Dendritic cell treated with granulocyte-macrophage colony-stimulating factor and Interleukin-4, amounts not matched to agents 40 ng/mL and 50 ng/mL, for 4 days (primary cell): Measurements from ENCODE around the gene ARL15.
A peak's percentile ranks its signal among the peaks of the same experiment; 100 is the strongest.

Experiments
- H3K27ac Mint-ChIP-seq: one replicate; pipeline ENCODE4 v1.8.0; 2022; ENCODE audit warnings: mild to moderate bottlenecking, mixed read lengths
- H3K27me3 Mint-ChIP-seq: one replicate; pipeline ENCODE4 v1.8.0; 2022; ENCODE audit warnings: mild to moderate bottlenecking, mixed read lengths
- H3K36me3 Mint-ChIP-seq: one replicate; pipeline ENCODE4 v1.8.0; 2022; ENCODE audit warnings: low read depth, mixed read lengths
- H3K4me1 Mint-ChIP-seq: one replicate; pipeline ENCODE4 v1.8.0; 2022; ENCODE audit warnings: low read depth, mixed read lengths
- H3K4me3 Mint-ChIP-seq: one replicate; pipeline ENCODE4 v1.8.0; 2022; ENCODE audit warnings: mild to moderate bottlenecking, moderate library complexity, mixed read lengths
- H3K9me3 Mint-ChIP-seq: one replicate; pipeline ENCODE4 v1.8.0; 2022; ENCODE audit warnings: mixed read lengths
- intact Hi-C: fragments of 100-400 bp; cut with micrococcal nuclease; formaldehyde crosslinking; loops from one replicate; pipeline ENCODE4 v1.15.0; 2022

The ARL15 gene

GRCh38 chr5:54325610-54326311 lies 15.4 kb upstream of the ARL15 start:
- no peaks in the 10 kb centered on the region for H3K4me1 Mint-ChIP-seq
- H3K27ac Mint-ChIP-seq = no peak overlapping the region
- intact Hi-C loops = no loop called here
- no peaks in the 10 kb centered on the region for H3K9me3 Mint-ChIP-seq
- H3K27me3 Mint-ChIP-seq = peaks cover 6% of the 10 kb centered on the region
- no peak overlapping the region for H3K4me3 Mint-ChIP-seq
- H3K36me3 Mint-ChIP-seq = no peaks in the 10 kb centered on the region

- Mint-ChIP-seq H3K27me3 (peaks cover 9% of the 10 kb centered on the region), H3K9me3 (no peaks in the 10 kb centered on the region), H3K27ac (no peak overlapping the region), H3K4me1 (no peaks in the 10 kb centered on the region), H3K36me3 (no peaks in the 10 kb centered on the region), H3K4me3 (no peak overlapping the region)
- intact Hi-C loops = no loop called here
These were observed 14.9 kb upstream of the ARL15 start for GRCh38 chr5:54325272-54325609.

DNA sequence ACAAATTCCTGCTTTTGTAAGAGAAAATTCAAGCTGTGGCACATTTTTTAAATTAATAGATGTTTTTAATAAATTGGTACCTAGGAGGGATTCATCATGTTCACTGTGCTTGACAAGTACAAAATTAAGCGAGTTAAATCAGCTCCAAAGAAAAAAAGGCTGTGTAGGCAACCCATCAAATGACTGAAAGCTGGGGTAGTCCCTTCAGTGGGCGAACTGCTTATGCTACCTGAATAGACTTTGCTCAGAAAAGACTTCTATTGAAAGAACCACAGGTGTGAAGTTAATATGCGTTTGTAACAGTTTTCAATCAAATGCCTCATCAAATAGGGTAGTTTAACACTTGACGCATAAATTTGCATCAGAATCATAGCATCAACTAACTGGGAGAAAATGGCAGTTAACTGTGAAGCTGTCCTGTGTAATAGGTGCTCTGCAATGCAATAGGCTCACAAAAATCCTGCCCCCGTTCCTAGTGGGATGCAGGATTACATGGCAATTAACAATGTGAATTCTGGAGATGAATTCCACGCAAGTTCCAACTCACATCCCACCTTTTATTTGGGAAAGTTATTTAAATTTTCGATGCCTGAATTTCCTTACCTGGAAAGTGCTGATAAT lies 14.4 kb upstream of the ARL15 start:
- no peak overlapping the region for H3K4me3 Mint-ChIP-seq
- H3K4me1 Mint-ChIP-seq = no peaks in the 10 kb centered on the region
- no peaks in the 10 kb centered on the region for H3K9me3 Mint-ChIP-seq
- no peaks in the 10 kb centered on the region for H3K36me3 Mint-ChIP-seq
- intact Hi-C loops = no loop called here
- H3K27me3 Mint-ChIP-seq = peaks cover 12% of the 10 kb centered on the region
- H3K27ac Mint-ChIP-seq = no peak overlapping the region

- intact Hi-C loops = no loop called here
- Mint-ChIP-seq H3K27ac (no peak overlapping the region), H3K27me3 (peaks cover 11% of the 10 kb centered on the region), H3K4me1 (no peaks in the 10 kb centered on the region), H3K4me3 (no peak overlapping the region), H3K9me3 (no peaks in the 10 kb centered on the region), H3K36me3 (no peaks in the 10 kb centered on the region)
These were observed 13.1 kb upstream of the ARL15 start for GRCh38 chr5:54323495-54323894.

GRCh38 chr5:54320256-54320655 lies 9.9 kb upstream of the ARL15 start:
- Mint-ChIP-seq H3K27me3 (peaks cover 9% of the 10 kb centered on the region), H3K9me3 (no peaks in the 10 kb centered on the region), H3K27ac (no peak overlapping the region), H3K4me3 (no peak overlapping the region), H3K36me3 (no peaks in the 10 kb centered on the region), H3K4me1 (no peaks in the 10 kb centered on the region)
- intact Hi-C loops = no loop called here

DNA sequence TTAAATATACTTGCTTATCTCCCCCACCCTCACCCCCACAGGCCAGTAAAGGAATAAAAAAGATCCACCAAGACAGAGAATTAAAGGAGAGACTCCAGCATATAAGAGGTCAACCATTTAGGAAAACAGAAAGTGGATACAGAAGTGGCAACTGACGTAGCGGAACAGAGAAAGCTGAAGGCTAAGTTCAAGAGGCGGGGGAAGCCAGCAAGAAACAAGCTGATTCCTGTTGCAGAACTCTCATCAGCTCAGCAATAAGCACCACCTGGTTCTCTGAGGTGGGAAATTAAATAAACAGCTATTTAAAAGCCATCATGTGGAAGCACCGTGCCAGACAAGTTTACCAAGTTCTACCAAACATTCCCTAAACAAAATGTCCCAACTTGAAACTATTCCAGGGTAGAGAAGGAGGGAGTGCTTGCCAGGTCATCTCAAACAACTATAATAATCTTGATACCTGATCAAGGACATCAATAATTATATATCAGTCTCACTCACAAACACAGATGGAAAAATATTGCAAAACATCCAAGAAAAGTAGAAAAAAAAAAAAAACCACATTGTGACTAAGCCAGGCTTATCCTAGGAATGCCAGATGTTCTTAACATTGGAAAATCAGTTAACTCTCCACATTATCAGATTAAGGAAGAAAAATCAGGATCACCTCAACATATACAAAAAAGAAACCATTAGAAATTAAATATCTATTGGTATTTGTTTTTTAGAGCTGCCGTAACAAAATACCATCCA lies 7.3 kb upstream of the ARL15 start:
- intact Hi-C loops = loop anchor here (10.0 kb wide), 2 partner anchors 97 to 167 kb away; no protein-coding TSS in a partner anchor
- Mint-ChIP-seq H3K4me1 (peaks cover 7% of the 10 kb centered on the region), H3K27me3 (peaks cover 13% of the 10 kb centered on the region), H3K4me3 (no peak overlapping the region), H3K9me3 (no peaks in the 10 kb centered on the region), H3K27ac (no peak overlapping the region), H3K36me3 (no peaks in the 10 kb centered on the region)

- Mint-ChIP-seq H3K27ac (no peak overlapping the region), H3K27me3 (peaks cover 14% of the 10 kb centered on the region), H3K36me3 (peaks cover 1% of the 10 kb centered on the region), H3K4me3 (no peak overlapping the region), H3K9me3 (no peaks in the 10 kb centered on the region), H3K4me1 (peaks cover 13% of the 10 kb centered on the region)
- intact Hi-C loops = loop anchor here (10.0 kb wide), 2 partner anchors 99 to 169 kb away; no protein-coding TSS in a partner anchor
These were observed 5.6 kb upstream of the ARL15 start for GRCh38 chr5:54315736-54316528.

DNA sequence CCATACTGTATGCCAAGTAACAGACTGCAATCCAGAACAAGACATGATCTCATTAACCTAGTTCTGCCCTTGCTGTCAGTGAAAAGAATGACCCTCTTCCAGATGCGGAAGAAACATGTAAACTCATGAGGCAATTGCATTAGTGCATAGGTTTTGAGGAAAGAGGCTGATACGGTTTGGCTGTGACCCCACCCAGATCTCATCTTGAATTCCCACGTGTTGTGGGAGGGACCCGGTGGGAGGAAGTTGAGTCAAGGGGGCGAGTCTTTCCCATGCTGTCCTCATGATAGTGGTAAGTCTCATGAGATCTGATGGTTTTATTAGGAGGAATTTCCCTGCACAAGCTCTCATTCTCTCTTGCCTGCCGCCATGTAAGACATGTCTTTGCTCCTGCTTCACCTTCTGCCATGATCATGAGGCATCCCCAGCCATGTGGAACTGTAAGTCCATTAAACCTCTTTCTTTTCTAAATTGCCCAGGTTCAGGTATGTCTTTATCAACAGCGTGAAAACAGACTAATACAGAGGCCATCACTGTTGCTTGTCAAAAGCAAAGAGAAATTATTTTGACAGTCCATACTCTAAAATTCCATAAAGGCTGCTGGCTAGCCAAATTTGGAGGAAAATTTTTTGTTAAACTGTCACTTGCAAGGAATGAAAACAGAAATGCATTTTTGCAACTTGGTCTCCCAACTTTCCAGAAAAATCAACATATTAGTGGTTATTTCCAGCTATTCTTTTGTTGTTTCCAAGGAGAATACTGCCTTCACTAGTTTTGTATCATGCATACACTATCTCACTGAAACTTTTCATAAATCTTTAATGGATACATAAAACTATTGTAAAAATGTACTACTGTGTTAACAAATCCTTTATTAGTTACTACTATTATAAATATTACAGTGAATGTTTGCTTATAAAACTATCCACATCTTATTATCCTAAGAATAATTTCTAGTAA lies 3.2 kb upstream of the ARL15 start:
- no peak overlapping the region for H3K4me3 Mint-ChIP-seq
- H3K36me3 Mint-ChIP-seq = peaks cover 15% of the 10 kb centered on the region
- no peaks in the 10 kb centered on the region for H3K9me3 Mint-ChIP-seq
- H3K27ac Mint-ChIP-seq = no peak overlapping the region
- H3K27me3 Mint-ChIP-seq = peaks cover 8% of the 10 kb centered on the region
- H3K4me1 Mint-ChIP-seq = peaks cover 23% of the 10 kb centered on the region
- intact Hi-C loops = loop anchor here (5.0 to 10.0 kb wide), 4 partner anchors 101 to 1206 kb away; partner anchors contain the start of genes CDC20B and MOCS2

GRCh38 chr5:54312499-54312898 lies 2.1 kb upstream of the ARL15 start:
- H3K27ac Mint-ChIP-seq = no peak overlapping the region
- peaks cover 8% of the 10 kb centered on the region for H3K27me3 Mint-ChIP-seq
- intact Hi-C loops = loop anchor here (5.0 to 10.0 kb wide), 4 partner anchors 102 to 1205 kb away; partner anchors contain the start of genes CDC20B and MOCS2
- peaks cover 15% of the 10 kb centered on the region for H3K36me3 Mint-ChIP-seq
- peaks cover 26% of the 10 kb centered on the region for H3K4me1 Mint-ChIP-seq
- H3K4me3 Mint-ChIP-seq = no peak overlapping the region
- H3K9me3 Mint-ChIP-seq = no peaks in the 10 kb centered on the region

DNA sequence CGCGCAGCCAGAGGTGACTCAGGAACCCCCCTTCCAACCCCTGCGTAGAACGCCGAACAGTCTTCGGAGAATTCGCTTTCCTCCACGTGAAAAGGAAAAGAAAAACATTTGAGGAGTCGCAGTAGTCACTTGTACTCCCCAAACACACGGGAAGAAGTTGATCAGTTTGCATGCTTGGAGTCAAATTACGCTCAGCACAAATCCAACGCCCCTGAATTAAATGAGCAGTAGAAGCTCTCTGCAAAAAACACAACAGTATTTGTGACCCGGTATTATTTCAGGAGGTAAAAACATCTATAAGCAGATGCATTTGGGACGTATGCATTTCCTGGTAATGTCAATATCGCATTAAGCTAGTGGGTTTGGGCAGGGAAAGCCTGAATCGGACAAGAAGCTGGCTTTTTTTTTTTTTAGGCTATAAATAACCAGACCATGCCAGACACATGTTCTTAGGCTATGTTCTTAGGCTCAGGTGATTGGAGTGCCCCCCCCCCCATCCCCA lies 854 bp upstream of the ARL15 start:
- Mint-ChIP-seq H3K27me3 (peaks cover 8% of the 10 kb centered on the region), H3K36me3 (peaks cover 15% of the 10 kb centered on the region), H3K4me1 (peaks cover 29% of the 10 kb centered on the region), H3K9me3 (no peaks in the 10 kb centered on the region), H3K4me3 (peak overlapping the region; percentile 87), H3K27ac (peak overlapping the region; percentile 89)
- intact Hi-C loops = loop anchor here (2.0 to 10.0 kb wide), 5 partner anchors 62 to 1204 kb away; partner anchors contain the start of genes CDC20B and MOCS2

GRCh38 chr5:54309691-54310432 lies 511 bp downstream of the ARL15 start:
- Mint-ChIP-seq H3K36me3 (peaks cover 15% of the 10 kb centered on the region), H3K27me3 (peaks cover 8% of the 10 kb centered on the region), H3K9me3 (no peaks in the 10 kb centered on the region), H3K27ac (peak overlapping the region; percentile 89), H3K4me1 (peaks cover 29% of the 10 kb centered on the region), H3K4me3 (peak overlapping the region; percentile 87)
- intact Hi-C loops = loop anchor here (2.0 to 10.0 kb wide), 5 partner anchors 61 to 1203 kb away; partner anchors contain the start of genes CDC20B and MOCS2

- Mint-ChIP-seq H3K4me1 (peaks cover 31% of the 10 kb centered on the region), H3K9me3 (no peaks in the 10 kb centered on the region), H3K27me3 (peaks cover 5% of the 10 kb centered on the region), H3K4me3 (peak overlapping the region; percentile 87), H3K36me3 (peaks cover 15% of the 10 kb centered on the region), H3K27ac (peak overlapping the region; percentile 89)
- intact Hi-C loops = no loop called here
These were observed 1.1 kb downstream of the ARL15 start for GRCh38 chr5:54309276-54309675.
